Measurements from ENCODE around the gene ABLIM3. TPM values are rescaled to one million over a fixed set of nuclear protein-coding genes. Genes with fewer than 3 reads are reported as not detected.
"Not testable (repeated sequence)": the region's sequence is repeated elsewhere in the genome, so short reads cannot be mapped to it uniquely, and the experiment has no call there.

The ABLIM3 gene
- total RNA-seq, 1 donor from 2014 or later: 131 TPM

DNA sequence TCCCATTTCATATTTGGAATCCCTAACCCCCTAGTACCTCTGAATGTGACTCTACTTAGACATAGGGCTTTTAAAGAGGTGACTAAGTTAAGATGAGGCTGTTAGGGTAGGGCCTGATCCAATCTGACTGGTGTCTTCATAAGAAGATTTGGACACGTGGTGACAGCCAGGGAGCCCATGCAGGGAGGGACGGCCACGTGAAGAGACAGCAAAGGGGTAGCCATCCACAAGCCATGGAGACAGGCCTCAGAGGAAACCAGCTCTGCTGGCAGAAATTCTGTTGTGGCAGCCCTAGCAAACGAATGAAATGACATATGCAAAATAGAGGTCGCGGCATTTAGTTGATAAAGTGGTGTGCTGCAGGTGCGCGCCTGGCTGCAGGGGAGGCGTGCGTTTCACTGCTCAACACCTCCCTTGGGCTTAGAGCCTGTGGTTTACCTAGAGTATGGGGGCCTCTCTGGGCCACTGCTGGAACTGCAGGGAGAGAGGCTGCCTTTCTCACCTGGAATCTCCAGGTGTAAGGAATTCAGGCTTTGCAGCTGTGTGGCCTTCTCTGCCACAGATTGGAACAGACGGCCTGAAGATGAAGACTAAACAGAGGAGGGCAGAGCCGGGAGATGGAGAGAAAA, 123.3 kb downstream of the ABLIM3 start:
- DNase-seq (no peak), ATAC-seq (ENCODE audit: poor library complexity) (peak; percentile 45)
- intact Hi-C loops (cut with DNase I): loop anchor here (2.0 kb wide), 1 partner anchor 106 kb away; no protein-coding TSS in a partner anchor

DNA sequence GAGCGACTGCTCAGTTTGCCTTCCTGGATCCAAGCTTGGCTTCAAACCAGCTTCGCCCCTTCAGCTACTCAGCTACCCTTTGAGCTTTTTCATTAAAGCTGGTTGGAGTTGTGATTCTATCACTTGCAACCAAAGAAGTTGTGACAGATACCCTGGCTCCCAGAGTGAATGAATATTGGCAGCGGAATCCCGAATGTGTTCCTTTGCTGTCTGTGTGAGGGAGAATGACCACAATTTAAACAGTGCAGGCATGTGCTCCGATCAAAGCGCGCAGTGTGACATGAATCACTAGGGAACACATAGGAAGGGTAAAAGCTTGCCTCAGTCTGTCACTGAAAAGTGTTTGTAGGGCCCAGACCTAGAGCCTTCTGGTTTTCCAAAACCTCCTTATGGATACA, 123.8 kb downstream of the ABLIM3 start:
- intact Hi-C loops (cut with DNase I): loop anchor here (2.0 kb wide), 1 partner anchor 106 kb away; no protein-coding TSS in a partner anchor
- DNase-seq (no peak), ATAC-seq (ENCODE audit: poor library complexity) (no peak)

DNA sequence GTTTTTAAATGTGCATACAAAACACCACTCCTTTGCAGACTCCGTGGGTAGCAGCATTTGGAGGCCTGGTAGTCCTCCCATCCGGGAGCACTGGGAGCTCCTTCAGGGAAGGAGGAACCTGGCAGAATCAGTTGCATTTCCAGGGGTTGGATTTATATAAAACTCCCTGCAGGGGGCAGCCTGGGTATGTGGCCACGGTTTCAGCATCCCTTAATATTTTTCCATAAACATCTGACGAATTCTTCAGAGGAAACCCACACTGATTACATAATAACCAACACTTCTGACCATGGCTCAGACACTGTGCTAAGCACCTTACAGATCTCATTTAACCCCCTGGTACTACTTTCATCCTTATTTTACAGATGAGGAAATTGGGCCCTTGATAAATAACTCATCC, 124.3 kb downstream of the ABLIM3 start:
- intact Hi-C loops (cut with DNase I): loop anchor here (2.0 kb wide), 1 partner anchor 105 kb away; no protein-coding TSS in a partner anchor
- DNase-seq: no peak

DNA sequence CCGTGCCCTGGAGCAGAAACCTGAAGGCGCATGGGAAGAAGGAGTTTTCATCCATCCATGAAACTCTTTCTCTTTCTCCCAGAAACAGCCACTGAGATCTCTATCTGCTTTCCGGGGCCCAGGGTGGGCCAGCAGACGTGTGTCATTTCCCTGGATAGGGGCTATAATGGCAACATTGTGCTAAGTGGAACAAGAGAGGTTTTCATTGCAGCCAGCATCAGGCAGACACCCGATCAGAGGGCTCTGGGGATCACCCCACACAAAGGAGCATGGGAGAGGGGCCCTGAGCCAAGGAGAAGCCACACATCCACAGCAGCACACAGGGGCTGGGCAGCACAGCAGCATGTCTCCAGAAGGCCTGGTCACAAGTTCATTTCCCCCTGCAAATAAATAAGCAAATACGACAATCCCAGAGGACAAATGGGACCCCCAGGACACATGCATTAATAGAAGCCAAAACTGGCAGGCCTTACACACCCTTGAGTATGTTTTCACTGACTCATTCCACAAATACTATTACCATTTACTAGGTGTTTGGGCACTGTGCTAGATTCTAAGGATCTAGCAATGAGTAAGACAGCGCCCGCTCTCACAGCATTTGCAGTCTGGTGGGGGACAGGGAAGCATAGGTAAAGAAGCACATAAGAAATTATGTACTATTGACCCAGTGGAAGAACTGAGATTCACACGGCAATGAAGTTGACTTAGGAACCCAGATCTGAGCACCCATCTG, 126.1 kb downstream of the ABLIM3 start:
- intact Hi-C loops (cut with DNase I): no loop called here
- DNase-seq: no peak
- ATAC-seq (ENCODE audit: poor library complexity): no peak

More for the DNA sequence above, 124.3 kb downstream of the ABLIM3 start:
- ATAC-seq (ENCODE audit: poor library complexity): peak; percentile 41

DNA sequence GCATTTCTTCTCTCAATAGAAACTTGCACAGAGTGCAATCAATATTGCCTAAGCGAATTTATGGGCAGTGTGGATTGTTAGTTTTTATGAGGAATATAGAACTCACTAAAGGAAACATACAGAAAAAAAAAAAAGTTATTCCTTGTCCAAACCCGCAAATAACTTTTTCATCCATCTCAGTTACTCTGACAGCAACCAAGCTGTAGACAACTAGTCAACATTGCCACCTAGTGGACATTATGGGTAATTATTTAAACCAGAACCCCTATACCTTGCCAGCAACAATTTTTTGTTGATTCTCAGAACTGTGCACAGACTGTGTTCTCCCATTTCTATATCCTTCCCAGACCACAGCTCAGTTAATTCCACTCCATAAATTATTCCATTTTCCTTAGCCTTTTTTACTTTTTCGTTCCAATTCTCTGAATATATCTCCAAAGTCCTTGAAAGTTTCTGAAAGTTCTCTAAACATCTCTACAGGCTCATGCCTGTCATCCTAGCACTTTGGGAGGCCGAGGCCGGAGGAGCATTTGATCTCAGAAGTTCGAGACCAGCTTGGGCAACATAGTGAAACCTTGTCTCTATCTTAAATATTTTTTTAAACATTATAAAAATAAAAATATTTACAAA, 127.8 kb downstream of the ABLIM3 start:
- DNase-seq (no peak), ATAC-seq (ENCODE audit: poor library complexity) (no peak)
- intact Hi-C loops (cut with DNase I): no loop called here

DNA sequence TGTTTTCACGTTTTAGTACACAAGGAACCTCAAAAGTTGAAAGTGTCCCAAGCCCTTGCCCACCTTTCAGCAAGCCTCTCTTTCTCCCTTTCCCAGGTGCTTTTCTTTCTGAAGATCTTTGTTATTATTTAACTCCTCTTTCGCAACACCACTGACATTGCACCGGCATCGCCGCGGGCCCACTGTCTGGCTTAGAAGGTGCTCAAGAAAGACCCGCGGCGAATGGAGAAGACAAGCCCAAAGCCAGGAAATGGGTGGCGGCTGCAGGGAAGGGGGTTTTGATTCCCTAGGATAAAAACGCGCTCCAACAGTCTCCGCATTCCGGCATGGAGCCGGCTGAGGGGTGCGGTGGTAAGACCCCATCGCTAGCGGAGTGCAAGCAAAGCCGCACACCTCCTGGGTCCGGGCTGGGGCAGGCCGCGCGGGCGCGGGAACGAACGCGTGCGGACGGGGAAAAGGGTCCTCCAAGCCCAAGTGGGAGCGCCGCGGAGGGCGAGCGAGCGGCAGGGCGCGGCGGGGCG, 130.0 kb downstream of the ABLIM3 start:
- no peak for ATAC-seq (ENCODE audit: poor library complexity)
- peak; percentile 50 for DNase-seq
- intact Hi-C loops (cut with DNase I): no loop called here

DNA sequence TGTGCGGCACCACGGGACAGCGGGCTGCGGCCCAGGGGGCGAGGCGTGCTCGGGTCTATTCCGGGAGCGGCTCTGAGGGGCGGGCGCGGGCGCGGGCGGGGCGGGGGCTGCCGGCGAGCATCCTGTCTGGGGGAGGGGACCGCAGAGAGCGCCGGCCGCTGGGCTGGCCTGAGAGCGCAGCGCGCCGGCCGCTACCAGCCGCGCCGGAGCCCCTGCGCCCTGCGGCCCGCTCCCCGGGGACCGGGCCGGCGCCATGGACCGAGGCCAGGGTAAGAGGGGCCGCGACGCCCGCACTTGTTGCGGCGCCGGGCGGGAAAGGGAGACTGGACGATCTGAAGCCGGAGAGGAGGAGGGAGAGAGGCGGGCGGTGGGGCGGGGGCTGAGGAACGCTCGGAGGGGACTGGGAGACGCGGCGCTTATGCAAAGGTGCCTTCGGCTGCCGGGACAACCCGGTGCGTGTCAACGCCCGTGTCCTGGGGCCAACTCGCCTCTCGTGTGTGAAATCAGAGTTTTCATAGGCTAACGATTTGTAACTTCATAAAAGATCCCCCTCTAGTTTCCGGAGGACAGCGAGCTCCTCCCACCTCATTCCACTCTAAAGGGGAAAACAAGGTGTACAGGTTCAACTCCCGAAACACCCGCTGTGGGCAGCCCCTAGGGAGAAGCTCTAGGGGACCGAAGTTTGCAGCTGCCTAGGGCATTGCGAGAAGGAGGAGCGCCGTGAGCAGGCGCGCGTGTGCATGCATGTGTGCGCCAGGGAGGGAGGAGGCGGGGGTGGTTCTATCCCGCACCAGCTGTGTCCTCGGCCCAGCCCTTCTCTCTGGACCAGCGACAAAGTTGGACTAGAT, 130.6 kb downstream of the ABLIM3 start, which contains the start of gene AFAP1L1:
AFAP1L1 (plus strand) TSS at position 144 of the 848 bp plus-strand sequence; CDS start at position 254, 110 bp downstream.
- ATAC-seq (ENCODE audit: poor library complexity) (peak; percentile 90), DNase-seq (peak; percentile 87)
- intact Hi-C loops (cut with DNase I): no loop called here

DNA sequence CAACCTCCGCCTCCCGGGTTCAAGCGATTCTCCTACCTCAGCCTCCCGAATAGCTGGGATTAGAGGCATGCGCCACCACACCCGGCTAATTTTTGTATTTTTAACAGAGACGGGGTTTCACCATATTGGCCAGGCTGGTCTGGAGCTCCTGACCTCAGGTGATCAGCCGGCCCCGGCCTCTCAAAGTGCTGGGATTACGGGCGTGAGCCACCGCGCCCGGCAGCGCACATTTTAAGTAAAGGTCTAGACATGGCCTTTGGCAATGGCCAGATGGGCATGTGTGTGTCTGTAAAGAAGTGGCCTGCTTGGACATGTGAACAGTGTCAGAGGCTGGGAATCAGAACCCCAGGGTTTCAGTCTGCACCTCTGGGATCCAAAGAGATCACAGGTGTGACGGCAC, 131.5 kb downstream of the ABLIM3 start:
- ATAC-seq (ENCODE audit: poor library complexity): peak; percentile 4
- DNase-seq; intact Hi-C loops (cut with DNase I): not testable (repeated sequence)

DNA sequence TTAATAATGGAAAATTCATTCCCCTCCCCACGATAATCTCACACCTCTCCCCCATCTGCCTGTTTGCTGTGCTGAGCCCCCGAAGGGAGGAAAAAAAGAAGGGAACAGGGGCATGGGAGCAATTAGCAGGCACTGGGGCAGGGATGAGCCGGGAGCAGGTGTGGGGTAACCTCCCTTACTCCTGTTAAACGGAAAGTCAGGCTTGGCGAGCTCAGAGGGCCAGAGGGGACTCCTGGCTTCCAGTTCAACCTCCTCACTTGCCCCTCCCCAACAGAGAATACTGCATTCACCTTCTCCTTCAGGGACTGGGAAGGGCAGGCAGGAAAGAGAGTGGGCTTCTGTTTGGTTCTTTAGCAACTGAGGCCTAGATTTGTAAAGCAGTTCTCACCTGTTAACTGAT, 131.9 kb downstream of the ABLIM3 start:
- intact Hi-C loops (cut with DNase I): no loop called here
- no peak for ATAC-seq (ENCODE audit: poor library complexity)
- DNase-seq: no peak

DNA sequence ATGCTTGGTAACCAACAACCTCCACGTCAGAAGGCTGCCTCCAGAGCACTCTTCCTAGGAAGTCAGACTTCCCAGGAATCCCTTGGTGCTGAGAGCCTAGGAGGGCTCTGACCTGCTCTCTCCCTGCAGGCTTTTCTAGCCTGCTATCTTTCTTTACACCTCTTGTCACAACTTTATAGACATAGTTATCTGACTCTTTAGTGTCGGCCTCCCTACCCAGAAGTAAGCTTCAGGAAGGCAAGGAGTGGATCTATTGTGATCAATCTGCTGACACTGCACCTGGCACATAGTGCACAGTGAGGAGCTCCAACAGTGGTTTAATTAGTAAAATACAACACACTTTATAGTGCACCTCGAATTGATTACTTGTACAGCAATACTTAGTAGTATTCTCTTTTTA, 132.7 kb downstream of the ABLIM3 start:
- intact Hi-C loops (cut with DNase I): no loop called here
- ATAC-seq (ENCODE audit: poor library complexity): no peak
- DNase-seq: no peak

DNA sequence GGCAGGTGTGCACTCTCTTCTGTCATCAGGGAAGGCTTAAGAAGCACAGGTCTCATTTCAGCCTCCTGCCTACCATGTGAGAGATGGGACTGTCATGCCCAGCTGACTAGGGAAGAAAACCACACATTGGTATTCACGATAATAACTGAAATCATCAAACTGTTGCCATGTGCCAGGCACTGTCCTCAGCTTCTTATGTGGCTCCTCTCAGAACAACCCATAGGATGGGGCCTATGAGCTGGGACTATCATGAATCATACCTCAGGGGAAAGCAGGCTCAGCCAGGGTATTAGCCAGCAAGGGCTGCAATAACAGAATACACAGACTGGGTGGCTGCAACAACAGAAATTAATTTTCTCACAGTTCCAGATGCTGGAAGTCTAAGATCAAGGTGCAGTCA, 133.6 kb downstream of the ABLIM3 start:
- DNase-seq: no peak
- intact Hi-C loops (cut with DNase I): no loop called here
- no peak for ATAC-seq (ENCODE audit: poor library complexity)

DNA sequence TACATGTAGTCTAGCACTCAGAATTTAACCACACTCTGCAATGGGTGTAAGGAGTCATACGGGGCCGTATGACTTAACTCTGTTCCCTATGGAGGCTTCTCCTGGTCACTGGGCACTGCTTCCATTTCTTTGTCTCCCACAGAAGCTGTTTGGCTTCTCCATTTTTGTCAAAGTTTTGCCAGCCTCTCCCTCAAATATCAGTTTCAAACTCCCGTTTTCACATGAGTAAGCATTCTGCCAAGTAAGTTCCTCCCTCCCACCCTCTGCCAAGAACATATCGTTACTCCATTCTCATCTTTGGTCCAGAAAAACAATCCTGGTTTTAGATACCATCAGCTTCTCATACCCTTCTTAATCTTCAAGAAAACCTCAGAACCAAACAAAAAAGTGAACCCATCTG, 136.5 kb downstream of the ABLIM3 start:
- intact Hi-C loops (cut with DNase I): no loop called here
- DNase-seq: no peak
- no peak for ATAC-seq (ENCODE audit: poor library complexity)

DNA sequence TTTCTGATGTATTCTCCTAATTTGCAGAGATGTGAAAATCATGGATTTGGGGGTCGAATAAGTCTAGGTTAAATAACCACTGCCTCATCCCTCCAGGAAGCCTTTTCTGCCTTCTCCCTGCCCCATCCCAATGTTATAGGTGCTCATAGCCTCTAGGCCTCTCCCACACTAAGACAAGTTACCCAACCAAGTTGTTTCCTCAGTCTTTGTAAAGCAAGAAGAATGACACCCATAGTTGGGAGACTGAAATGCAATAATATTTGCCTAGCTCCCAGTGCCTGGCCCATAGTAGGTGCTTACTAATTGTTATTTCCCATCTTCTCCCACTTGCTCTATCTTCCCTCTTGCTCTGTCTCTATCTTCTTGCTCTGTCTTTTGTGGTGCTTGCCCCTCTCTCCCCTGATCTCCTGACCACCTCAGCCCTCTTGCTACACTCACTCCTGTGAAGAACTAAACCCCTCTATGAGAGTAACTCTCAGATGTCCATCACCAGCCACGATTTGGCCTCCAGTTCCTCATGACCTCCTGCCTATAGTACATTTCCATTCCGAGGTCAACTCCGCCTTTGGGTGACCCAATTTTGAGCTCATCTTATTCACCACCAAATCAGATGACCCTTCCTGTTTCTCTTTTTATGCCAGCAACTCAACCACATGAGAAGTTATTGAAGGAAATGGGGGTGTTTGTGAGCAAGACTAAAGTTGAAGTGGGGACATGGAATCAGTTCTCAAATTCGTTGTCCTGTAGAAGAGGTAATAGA, 137.3 kb downstream of the ABLIM3 start:
- DNase-seq (no peak), ATAC-seq (ENCODE audit: poor library complexity) (no peak)
- intact Hi-C loops (cut with DNase I): no loop called here

DNA sequence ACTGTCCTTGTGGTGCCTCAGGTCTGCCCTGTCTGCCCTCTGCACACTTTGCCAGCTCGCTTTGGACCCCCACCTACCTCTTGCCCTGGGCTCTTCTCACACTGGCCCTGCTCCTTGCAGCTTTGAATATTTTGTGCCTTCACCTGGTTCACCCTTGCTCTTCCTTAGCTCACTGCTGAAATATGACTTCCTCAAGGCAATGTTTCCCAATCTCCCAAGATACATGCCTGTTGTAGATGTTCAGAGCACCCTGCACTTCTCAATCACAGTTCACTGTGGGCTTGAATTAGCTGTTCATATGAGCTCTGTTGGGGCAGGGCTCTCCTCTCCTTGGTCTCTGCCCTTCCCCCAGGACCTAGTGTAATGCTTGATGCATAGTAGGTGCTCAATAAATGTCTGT, 138.4 kb downstream of the ABLIM3 start:
- intact Hi-C loops (cut with DNase I): no loop called here
- ATAC-seq (ENCODE audit: poor library complexity): no peak
- no peak for DNase-seq

DNA sequence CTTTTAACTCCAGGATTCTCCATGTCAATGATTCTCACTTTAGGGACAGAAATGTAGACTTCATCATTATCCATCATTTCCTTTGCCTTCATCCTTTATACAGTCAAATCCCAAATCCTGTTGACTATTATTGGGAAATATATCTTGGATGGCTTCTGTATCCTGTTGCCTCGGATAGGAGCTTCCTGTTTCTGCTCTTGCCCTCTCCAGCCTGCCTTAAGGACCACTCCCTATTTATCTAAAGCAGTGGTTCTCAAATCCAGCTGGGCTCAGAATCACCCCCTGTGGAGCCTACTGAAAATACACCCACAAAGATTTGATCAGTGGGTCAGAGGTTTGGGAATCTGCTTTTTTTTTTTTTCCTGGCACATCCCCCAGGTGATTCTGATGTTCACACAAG, 138.8 kb downstream of the ABLIM3 start:
- ATAC-seq (ENCODE audit: poor library complexity): no peak
- no peak for DNase-seq
- intact Hi-C loops (cut with DNase I): no loop called here

DNA sequence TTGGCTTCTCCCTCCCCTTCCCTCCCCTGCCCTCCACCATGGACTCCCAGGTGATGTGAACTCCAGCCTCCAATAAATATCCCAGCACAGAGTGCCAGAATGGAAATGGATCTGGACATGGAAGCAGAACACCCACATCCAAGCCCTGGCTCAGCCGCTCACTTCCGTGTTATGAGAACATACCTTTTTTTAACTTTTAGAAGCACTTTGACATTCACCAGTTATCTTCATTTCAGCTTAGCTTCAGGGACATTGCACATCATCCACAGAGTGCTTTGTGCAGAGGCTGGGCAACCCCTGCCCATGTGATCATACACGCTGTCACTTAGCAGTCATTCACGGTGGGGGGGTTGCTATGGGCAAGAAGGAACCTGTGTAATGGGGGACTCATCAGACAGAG, 139.5 kb downstream of the ABLIM3 start:
- intact Hi-C loops (cut with DNase I): no loop called here
- peak; percentile 54 for ATAC-seq (ENCODE audit: poor library complexity)
- DNase-seq: peak; percentile 54

DNA sequence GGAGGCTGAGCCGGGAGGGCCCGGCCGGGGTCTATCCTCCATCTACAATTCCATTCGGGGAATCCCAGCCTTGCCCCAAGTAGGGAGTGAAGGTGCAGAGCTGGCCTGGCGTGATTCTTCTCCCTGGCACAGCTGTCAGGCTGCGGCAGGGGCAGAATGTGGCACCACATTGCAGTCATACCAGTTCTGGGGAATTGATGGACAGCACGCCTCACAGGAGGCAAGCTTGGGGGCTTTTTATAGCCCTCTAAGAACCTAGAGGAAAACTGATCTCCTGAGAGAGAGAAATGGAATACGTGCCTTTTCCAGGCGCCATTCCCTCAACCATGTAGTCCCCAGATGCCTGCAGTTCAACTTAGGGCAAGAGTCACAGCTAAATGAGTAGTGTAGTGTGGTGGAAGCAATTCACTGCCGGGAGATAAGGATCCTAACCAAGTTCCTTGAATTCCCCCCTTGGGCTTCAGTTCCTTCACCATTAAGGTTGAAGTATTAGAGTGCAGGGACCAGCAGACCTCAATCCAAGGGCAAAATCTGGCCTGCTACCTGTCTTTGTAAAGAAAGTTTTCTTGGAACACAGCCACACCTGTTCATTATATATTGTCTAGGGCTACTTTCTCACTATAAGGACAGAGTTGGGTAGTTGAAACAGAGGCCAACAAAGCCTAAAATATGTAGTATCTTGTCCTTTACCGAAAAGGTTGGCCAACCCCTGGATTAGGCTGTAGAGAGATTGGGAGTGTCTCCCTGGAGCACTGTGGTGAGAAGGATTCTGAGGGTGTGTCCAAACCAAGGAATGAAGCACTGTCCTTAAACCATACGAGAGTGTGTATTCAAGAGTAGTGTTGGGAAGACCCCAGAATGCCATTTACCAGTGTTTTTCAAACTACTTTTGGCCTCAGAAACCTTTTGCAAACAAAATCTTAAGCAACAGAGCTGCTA, 141.0 kb downstream of the ABLIM3 start:
- peak; percentile 66 for ATAC-seq (ENCODE audit: poor library complexity)
- peak; percentile 62 for DNase-seq
- intact Hi-C loops (cut with DNase I): no loop called here
